Liver (tissue), 9 donors: ENCODE data around the gene PGAP3. TPM values are rescaled to one million over a fixed set of nuclear protein-coding genes. Genes with fewer than 3 reads are reported as not detected.
A peak's percentile ranks its signal among the peaks of the same experiment; 100 is the strongest.

Source experiments
- DNase-seq: peaks from one replicate; pipeline ENCODE4 v3.0.0-alpha.2; 2017; ENCODE audit warnings: low spot score
- H3K27ac ChIP-seq, 2 donors: one replicate each; pipeline ENCODE4 v1.7.0; 2013; ENCODE audit warnings: inconsistent platforms in 2 of 2, low read length in 2 of 2, control low read depth in 1 of 2, low read depth in 1 of 2, mild to moderate bottlenecking in 1 of 2
- H3K27me3 ChIP-seq, 4 donors: one replicate each; pipeline versions ENCODE4 v1.6.1 to v1.7.0; 2013; ENCODE audit warnings: low read length in 3 of 4, inconsistent platforms in 1 of 4, mild to moderate bottlenecking in 1 of 4, moderate library complexity in 1 of 4; ENCODE audit not compliant: control insufficient read depth in 4 of 4, insufficient read depth in 4 of 4
- H3K36me3 ChIP-seq, 4 donors: one replicate each; pipeline versions ENCODE4 v1.6.1 to v1.7.0; 2013; ENCODE audit warnings: low read length in 3 of 4, mild to moderate bottlenecking in 3 of 4, low read depth in 1 of 4, moderate library complexity in 1 of 4; ENCODE audit not compliant: control insufficient read depth in 4 of 4, insufficient read depth in 3 of 4
- H3K4me1 ChIP-seq, 4 donors: one replicate each; pipeline versions ENCODE4 v1.6.1 to v1.7.0; 2013; ENCODE audit warnings: low read length in 3 of 4, mild to moderate bottlenecking in 3 of 4, moderate library complexity in 1 of 4; ENCODE audit not compliant: control insufficient read depth in 4 of 4, insufficient read depth in 4 of 4
- H3K4me3 ChIP-seq, 3 donors: one replicate each; pipeline versions ENCODE4 v1.6.1 to v1.7.0; 2013; ENCODE audit warnings: low read length in 3 of 3, control low read depth in 1 of 3, low read depth in 1 of 3, mild to moderate bottlenecking in 1 of 3
- H3K9ac ChIP-seq, 2 donors: one replicate each; pipeline ENCODE4 v1.7.0; 2013; ENCODE audit warnings: low read length in 2 of 2, mild to moderate bottlenecking in 2 of 2, moderate library complexity in 2 of 2, control low read depth in 1 of 2, low read depth in 1 of 2
- H3K9me3 ChIP-seq, 4 donors: one replicate each; pipeline versions ENCODE4 v1.6.1 to v1.7.0; 2013; ENCODE audit warnings: low read length in 3 of 4; ENCODE audit not compliant: control insufficient read depth in 4 of 4
- CTCF ChIP-seq: fragments of 150-350 bp; IDR thresholded peaks from 2 replicates; pipeline ENCODE4 v1.5.1; 2017; ENCODE audit warnings: improper control_type of control experiment, low read depth, low read length; ENCODE audit not compliant: missing input control
- FOXA1 ChIP-seq: IDR thresholded peaks from 2 replicates; pipeline ENCODE4 v1.6.1; 2016; ENCODE audit warnings: antibody characterized with exemption
- FOXA2 ChIP-seq: IDR thresholded peaks from 2 replicates; pipeline ENCODE4 v1.6.1; 2016; ENCODE audit warnings: antibody characterized with exemption
- GABPA ChIP-seq, 2 donors: IDR thresholded peaks in 1 of 2; conservative IDR thresholded peaks in 1 of 2; 2 replicates each; pipeline ENCODE4 v1.6.1; 2016; ENCODE audit warnings: antibody characterized with exemption in 2 of 2, mild to moderate bottlenecking in 1 of 2, moderate library complexity in 1 of 2
- HNF4A ChIP-seq, 2 donors: conservative IDR thresholded peaks; 2 replicates each; pipeline ENCODE4 v1.6.1; 2016; ENCODE audit warnings: antibody characterized with exemption in 2 of 2, mild to moderate bottlenecking in 2 of 2
- HNF4G ChIP-seq: IDR thresholded peaks from 2 replicates; pipeline ENCODE4 v1.6.1; 2016; ENCODE audit warnings: antibody characterized with exemption
- MAX ChIP-seq: IDR thresholded peaks from 2 replicates; pipeline ENCODE4 v1.6.1; 2016; ENCODE audit warnings: antibody characterized with exemption
- NR2F2 ChIP-seq: IDR thresholded peaks from 2 replicates; pipeline ENCODE4 v1.6.1; 2016; ENCODE audit warnings: antibody characterized with exemption
- RAD21 ChIP-seq, 2 donors: IDR thresholded peaks; 2 replicates each; pipeline ENCODE4 v1.6.1; 2016; ENCODE audit warnings: antibody characterized with exemption in 2 of 2, mild to moderate bottlenecking in 2 of 2
- RXRA ChIP-seq, 2 donors: IDR thresholded peaks; 2 replicates each; pipeline ENCODE4 v1.6.1; 2017 to 2018; ENCODE audit warnings: antibody characterized with exemption in 2 of 2, mild to moderate bottlenecking in 1 of 2
- SP1 ChIP-seq: IDR thresholded peaks from 2 replicates; pipeline ENCODE4 v1.6.1; 2018; ENCODE audit warnings: antibody characterized with exemption, mild to moderate bottlenecking
- YY1 ChIP-seq: IDR thresholded peaks from 2 replicates; pipeline ENCODE4 v1.6.1; 2016; ENCODE audit warnings: antibody characterized with exemption, mild to moderate bottlenecking
- WGBS: extraction: QIAGEN DNeasy Blood & Tissue Kit; methylation state at CpG from one replicate; pipeline ENCODE4 v1.1.7; 2013; 5-methylcytosine and 5-hydroxymethylcytosine counted together
- polyA plus RNA-seq, 2 donors: library from polyadenylated mRNA; stranded (reverse) in 1 of 2; unstranded in 1 of 2; fragments of 200-250 nt in 1 of 2; fragments of >200 nt in 1 of 2; fragmentation: Nextera tagmentation in 1 of 2; extraction: Ambion mirVana in 1 of 2; gene quantifications; one replicate each; pipeline versions ENCODE4 v1.2.1 to v1.2.3, GENCODE V29; 2013 to 2015
- total RNA-seq, 2 donors: library from RNA; depleted of rRNA; stranded (reverse); fragments of >200 nt; gene quantifications; one replicate each; pipeline ENCODE4 v1.2.3, GENCODE V29; 2014
- TF ChIP-seq, protein P1 (sequence below): IDR thresholded peaks from 2 replicates; pipeline ENCODE4 v1.6.1; 2016; ENCODE audit warnings: antibody characterized with exemption, mild to moderate bottlenecking
- TF ChIP-seq, protein P2 (sequence below): IDR thresholded peaks from 2 replicates; pipeline ENCODE4 v1.6.1; 2016; ENCODE audit warnings: antibody characterized with exemption
- donor health status: healthy.
- donor health status: healthy.
- donor health status: healthy.
- donor health status: healthy.
- donor health status: healthy.

The PGAP3 gene
- total and polyA plus RNA-seq, 4 donors: 7.9 to 19.5 (median 14.0) TPM

GRCh38 chr17:39737206-39737759 is 49.4 kb upstream of the PGAP3 start:
- H3K4me3 ChIP-seq: peak overlapping the region; percentile 21 to 75 (median 64)
- H3K9ac ChIP-seq: no peak overlapping the region
- 27% methylated on average over 13 of the region's 13 CpGs for WGBS
- H3K27me3 ChIP-seq: no peaks in the 10 kb centered on the region
- peaks cover 0 to 27% (median 17%) of the 10 kb centered on the region in 4 donors for H3K4me1 ChIP-seq
- H3K9me3 ChIP-seq: no peaks in the 10 kb centered on the region
- no peaks in the 10 kb centered on the region for H3K36me3 ChIP-seq
- peak; percentile 66 for DNase-seq
- TF ChIP-seq SP1 (peak; percentile 65), HNF4G (no peak), RXRA (IDR thresholded peaks at IDR 0.05) (peak; percentile 9 to 56), HNF4A (conservative IDR thresholded peaks at IDR 0.05) (peak; percentile 77 to 85)
- TF ChIP-seq, protein P1, sequence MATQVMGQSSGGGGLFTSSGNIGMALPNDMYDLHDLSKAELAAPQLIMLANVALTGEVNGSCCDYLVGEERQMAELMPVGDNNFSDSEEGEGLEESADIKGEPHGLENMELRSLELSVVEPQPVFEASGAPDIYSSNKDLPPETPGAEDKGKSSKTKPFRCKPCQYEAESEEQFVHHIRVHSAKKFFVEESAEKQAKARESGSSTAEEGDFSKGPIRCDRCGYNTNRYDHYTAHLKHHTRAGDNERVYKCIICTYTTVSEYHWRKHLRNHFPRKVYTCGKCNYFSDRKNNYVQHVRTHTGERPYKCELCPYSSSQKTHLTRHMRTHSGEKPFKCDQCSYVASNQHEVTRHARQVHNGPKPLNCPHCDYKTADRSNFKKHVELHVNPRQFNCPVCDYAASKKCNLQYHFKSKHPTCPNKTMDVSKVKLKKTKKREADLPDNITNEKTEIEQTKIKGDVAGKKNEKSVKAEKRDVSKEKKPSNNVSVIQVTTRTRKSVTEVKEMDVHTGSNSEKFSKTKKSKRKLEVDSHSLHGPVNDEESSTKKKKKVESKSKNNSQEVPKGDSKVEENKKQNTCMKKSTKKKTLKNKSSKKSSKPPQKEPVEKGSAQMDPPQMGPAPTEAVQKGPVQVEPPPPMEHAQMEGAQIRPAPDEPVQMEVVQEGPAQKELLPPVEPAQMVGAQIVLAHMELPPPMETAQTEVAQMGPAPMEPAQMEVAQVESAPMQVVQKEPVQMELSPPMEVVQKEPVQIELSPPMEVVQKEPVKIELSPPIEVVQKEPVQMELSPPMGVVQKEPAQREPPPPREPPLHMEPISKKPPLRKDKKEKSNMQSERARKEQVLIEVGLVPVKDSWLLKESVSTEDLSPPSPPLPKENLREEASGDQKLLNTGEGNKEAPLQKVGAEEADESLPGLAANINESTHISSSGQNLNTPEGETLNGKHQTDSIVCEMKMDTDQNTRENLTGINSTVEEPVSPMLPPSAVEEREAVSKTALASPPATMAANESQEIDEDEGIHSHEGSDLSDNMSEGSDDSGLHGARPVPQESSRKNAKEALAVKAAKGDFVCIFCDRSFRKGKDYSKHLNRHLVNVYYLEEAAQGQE: peak; percentile 37
- H3K27ac ChIP-seq: peak overlapping the region; percentile 80 to 98

DNA sequence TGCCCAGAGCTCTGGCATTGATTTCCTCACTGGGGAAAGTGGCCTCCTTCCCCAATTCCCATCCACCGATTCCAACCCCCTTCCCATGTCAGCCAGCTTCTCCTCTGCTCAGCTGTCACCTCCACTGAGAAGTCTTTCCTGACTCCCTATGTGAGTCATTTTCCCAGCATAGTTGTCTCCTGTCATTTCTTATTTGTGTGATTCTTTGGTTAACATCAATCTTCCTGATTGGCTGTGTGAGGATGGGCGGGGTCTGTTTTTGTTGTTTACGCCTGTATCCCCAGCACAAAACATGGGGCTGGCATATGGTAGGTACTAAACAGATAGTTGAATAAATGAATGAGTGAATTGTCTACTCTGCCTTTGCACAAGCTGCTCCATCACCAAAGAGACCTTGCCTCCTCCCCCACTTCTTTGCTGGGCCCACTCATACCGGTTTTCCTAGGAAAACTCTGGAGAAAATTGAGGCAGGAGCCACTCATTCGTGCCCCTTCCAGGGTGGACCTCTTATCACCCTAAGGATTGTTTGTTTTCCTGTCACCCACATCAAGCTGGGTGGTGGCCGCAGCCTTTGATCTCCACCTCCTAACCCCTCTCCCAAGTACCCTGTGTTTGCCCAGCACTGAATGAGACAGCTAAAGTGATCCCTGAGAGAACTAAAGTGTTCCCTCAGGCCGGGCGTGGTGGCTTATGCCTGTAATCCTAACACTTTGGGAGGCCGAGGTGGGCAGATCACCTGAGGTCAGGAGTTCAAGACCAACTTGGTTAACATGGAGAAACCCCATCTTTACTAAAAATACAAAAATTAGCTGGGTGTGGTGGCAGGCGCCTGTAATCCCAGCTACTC is 48.7 kb upstream of the PGAP3 start:
- Histone ChIP-seq H3K36me3 (no peaks in the 10 kb centered on the region), H3K4me1 (peaks cover 0 to 27% (median 17%) of the 10 kb centered on the region in 4 donors), H3K4me3 (peak overlapping the region in 1 of 3 donors; percentile 64), H3K9ac (no peak overlapping the region), H3K27ac (peak overlapping the region; percentile 80 to 98), H3K27me3 (no peaks in the 10 kb centered on the region), H3K9me3 (no peaks in the 10 kb centered on the region)
- DNase-seq: no peak
- WGBS: 57% methylated on average over 10 of the region's 10 CpGs
- TF ChIP-seq MAX: no peak
- TF ChIP-seq RXRA (IDR thresholded peaks at IDR 0.05): no peak
- TF ChIP-seq, protein P2, sequence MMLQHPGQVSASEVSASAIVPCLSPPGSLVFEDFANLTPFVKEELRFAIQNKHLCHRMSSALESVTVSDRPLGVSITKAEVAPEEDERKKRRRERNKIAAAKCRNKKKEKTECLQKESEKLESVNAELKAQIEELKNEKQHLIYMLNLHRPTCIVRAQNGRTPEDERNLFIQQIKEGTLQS: no peak

- no peak for DNase-seq
- Histone ChIP-seq H3K9ac (no peak overlapping the region), H3K9me3 (no peaks in the 10 kb centered on the region), H3K36me3 (no peaks in the 10 kb centered on the region), H3K27ac (no peak overlapping the region), H3K4me1 (peaks cover 0 to 22% (median 13%) of the 10 kb centered on the region in 4 donors), H3K27me3 (no peaks in the 10 kb centered on the region), H3K4me3 (no peak overlapping the region)
- 89% methylated on average over 2 of the region's 2 CpGs for WGBS
- TF ChIP-seq YY1: no peak
- no peak for TF ChIP-seq CTCF
- TF ChIP-seq, protein P1: no peak
- no peak for TF ChIP-seq FOXA2
- TF ChIP-seq MAX: no peak
- no peak for TF ChIP-seq RAD21 (IDR thresholded peaks at IDR 0.05)
- TF ChIP-seq HNF4G: no peak
- TF ChIP-seq GABPA (IDR thresholded peaks at IDR 0.05 in 1 of 2, conservative IDR thresholded peaks at IDR 0.05 in 1 of 2): no peak
- TF ChIP-seq NR2F2: no peak
- no peak for TF ChIP-seq RXRA (IDR thresholded peaks at IDR 0.05)
- TF ChIP-seq, protein P2: no peak
- TF ChIP-seq FOXA1: no peak
- TF ChIP-seq SP1: no peak
- no peak for TF ChIP-seq HNF4A (conservative IDR thresholded peaks at IDR 0.05)
Measured at GRCh38 chr17:39735882-39736281, 48.0 kb upstream of the PGAP3 start.
